ENCODE data around the gene FNDC3B.

FNDC3B gene

DNA sequence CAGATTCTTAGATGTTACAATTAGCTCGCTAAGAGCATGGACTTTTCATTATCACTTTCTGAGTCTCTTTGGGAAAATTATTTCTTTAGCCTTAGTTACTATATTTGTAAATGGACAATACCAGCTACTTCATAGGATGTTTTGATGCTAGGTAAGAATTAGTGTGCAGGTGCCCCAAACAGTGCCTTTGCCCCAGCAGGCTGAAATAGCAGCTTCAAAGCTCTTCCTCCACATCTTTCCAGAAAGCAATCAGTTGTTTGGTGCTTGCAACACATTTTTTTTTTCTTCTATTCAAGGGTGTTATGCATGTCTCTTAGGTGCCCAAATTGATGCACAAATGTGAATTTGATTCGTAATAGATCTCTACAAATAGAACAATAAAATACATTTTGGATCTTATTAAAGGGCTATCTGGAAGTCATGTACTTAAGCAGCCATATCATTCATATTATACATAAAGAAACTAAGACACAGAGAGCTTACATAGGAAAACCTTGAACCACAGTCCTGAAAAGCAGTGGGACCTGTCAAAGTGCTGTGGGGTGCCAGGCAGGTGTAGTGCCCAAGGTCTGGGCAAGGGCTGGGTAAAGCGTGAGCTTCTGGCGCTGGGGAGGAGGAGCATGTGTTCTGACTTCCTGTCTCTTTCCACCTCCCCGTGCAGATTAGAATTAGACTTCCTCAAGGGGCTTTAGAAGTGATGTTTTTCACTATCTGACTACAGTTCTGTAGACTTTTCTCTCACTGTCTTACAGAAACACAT, 62.9 kb downstream of the FNDC3B start:
- TF ChIP-seq TAF1 (IDR thresholded peaks at IDR 0.05; ENCODE audit: borderline replicate concordance, low read depth, low read length) (no peak), POLR2AphosphoS5 (IDR thresholded peaks at IDR 0.05; ENCODE audit: low read depth, low read length) (no peak), POLR2A (IDR thresholded peaks at IDR 0.05; ENCODE audit: low read depth, low read length) (no peak)
- no peak for DNase-seq (ENCODE audit: insufficient read length)
- no peak for FAIRE-seq

DNA sequence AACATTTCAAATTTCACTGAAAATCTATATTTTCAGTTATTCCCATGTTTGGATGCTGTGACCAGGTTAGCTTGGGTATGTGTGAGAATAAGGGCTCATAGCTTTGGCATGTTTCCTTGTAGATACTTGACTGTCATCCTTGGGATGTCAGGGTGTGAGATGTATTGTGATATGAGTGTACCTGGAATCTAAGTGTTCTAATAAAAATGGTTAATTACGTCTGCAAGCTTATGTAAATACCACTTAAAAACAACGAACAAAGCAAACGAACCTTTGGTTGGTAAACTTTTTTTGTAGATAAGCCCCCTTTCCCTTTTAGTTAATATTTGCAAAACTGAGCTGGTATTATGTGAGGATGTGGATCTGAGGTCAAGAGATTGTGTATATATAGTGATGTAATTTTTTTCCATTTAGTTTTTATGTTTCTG, 63.5 kb downstream of the FNDC3B start:
- no peak for FAIRE-seq
- no peak for TF ChIP-seq POLR2A (IDR thresholded peaks at IDR 0.05; ENCODE audit: low read depth, low read length)
- TF ChIP-seq TAF1 (IDR thresholded peaks at IDR 0.05; ENCODE audit: borderline replicate concordance, low read depth, low read length), result no peak
- no peak for TF ChIP-seq POLR2AphosphoS5 (IDR thresholded peaks at IDR 0.05; ENCODE audit: low read depth, low read length)
- DNase-seq (ENCODE audit: insufficient read length), result no peak

DNA sequence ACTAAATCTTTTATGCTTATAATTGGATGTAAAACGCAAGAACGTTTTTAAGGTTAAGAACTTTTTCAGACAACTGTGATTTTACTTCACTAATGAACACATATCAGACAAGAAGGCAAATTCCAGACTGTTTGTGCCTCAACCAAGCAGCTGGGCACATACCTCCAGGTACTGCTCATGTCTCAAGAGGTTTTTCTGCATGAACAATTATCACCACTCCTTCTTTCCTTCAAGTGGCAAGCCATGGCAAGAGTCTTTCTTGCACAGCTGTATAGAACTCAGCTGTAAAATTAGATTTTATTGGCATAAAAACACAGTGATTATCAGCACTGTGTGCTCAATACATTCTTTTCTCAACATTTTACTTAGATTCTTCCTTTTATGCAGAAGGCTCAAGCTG, 64.3 kb downstream of the FNDC3B start:
- no peak for TF ChIP-seq TAF1 (IDR thresholded peaks at IDR 0.05; ENCODE audit: borderline replicate concordance, low read depth, low read length)
- TF ChIP-seq POLR2AphosphoS5 (IDR thresholded peaks at IDR 0.05; ENCODE audit: low read depth, low read length), result no peak
- no peak for TF ChIP-seq POLR2A (IDR thresholded peaks at IDR 0.05; ENCODE audit: low read depth, low read length)
- DNase-seq (ENCODE audit: insufficient read length) (no peak), FAIRE-seq (no peak)

DNA sequence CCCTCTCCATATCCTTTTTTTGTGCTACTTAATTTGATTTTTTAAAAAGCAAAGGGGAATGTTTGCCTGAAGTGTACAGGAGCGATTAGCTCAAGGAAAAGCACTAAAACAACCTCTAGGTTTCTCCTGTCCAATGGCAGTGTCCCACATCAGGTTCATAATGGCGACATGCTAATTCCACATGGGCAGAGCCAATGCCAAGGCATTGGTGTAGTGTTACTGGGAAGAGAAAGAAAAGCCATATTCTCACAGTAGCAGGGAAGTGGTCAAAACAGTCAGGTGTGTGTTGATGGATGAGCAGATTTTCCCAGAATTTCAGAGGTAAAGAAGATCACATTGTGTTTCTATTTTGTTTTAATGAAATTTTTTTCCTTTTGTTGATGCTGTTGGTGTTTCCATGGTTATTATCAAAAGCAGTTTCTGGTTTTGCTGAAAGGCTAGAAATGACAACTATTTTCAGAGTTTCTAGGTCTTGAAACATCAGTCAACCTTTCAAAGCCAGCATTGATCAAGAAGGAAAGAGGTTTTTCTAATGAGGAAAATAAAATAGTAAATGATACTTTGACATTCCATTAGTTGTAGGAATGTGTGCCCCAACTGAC, 65.2 kb downstream of the FNDC3B start:
- TF ChIP-seq POLR2AphosphoS5 (IDR thresholded peaks at IDR 0.05; ENCODE audit: low read depth, low read length), result no peak
- no peak for TF ChIP-seq POLR2A (IDR thresholded peaks at IDR 0.05; ENCODE audit: low read depth, low read length)
- TF ChIP-seq TAF1 (IDR thresholded peaks at IDR 0.05; ENCODE audit: borderline replicate concordance, low read depth, low read length), result no peak
- FAIRE-seq, result no peak
- DNase-seq (ENCODE audit: insufficient read length), result no peak

DNA sequence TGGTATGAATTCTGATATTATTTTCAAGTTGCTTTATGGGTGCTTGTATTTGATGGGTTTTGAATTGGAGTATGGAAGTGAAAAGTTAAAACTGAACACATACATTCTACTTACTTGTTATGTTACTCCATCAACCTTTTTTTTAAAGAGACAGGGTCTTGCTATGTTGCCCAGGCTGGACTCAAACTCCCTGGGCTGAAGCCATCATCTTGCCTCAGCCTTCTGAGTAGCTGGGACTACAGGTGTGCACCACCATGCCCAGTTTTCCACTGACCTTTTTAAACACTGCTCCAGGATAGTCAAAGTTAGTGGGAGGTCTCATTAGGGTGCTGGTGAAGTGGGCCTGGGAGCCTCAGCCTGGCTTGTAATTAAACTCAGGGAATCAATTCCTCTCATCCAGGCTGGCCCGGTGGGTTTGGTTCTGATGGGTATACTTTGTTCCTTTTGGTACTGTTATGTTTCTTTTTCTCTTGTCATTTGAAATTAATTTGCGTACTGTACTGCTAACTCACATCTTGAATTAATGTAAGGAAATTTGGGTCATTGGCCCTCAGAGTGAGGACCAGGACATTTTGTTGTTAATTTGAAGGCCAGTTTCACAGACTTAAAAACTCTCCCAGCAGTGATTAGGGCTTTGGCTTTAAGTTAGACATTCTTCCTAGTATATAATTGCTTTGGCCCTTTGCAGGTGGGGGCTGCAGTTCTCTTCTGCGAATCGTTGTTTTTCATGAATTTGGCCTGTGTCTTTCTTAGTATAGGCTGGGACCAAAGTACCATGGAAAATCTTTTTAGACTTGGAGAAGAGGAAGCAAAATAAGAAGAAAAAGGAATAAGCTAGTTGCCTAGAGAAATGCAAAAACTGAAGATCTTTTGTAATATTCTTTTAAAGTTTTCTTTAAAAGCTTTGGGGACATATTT, 66.9 kb downstream of the FNDC3B start:
- peak; percentile 73 for FAIRE-seq
- TF ChIP-seq POLR2AphosphoS5 (IDR thresholded peaks at IDR 0.05; ENCODE audit: low read depth, low read length) (no peak), POLR2A (IDR thresholded peaks at IDR 0.05; ENCODE audit: low read depth, low read length) (no peak), TAF1 (IDR thresholded peaks at IDR 0.05; ENCODE audit: borderline replicate concordance, low read depth, low read length) (no peak)
- no peak for DNase-seq (ENCODE audit: insufficient read length)

DNA sequence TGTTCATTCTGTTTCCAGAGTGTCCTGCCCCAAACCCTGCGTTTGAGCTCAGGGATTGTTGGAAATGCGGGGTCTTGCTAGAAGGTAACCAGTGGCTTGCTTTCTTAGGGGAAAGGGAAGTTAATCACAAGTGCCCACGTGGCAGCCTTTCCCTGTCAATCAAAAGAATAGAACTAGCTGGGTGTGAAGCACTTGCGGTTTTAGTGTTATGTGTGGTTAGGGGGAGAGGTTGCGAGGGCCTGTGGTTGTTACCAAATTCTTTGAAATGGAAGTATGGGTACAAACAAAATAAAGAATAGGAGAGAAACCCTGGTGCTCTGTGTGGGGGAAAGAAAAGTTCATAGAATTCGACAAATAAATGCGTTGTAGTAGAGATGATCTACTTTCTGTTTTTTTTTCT, 67.6 kb downstream of the FNDC3B start:
- FAIRE-seq (peak; percentile 62), DNase-seq (ENCODE audit: insufficient read length) (no peak)
- TF ChIP-seq TAF1 (IDR thresholded peaks at IDR 0.05; ENCODE audit: borderline replicate concordance, low read depth, low read length) (no peak), POLR2AphosphoS5 (IDR thresholded peaks at IDR 0.05; ENCODE audit: low read depth, low read length) (no peak), POLR2A (IDR thresholded peaks at IDR 0.05; ENCODE audit: low read depth, low read length) (no peak)

DNA sequence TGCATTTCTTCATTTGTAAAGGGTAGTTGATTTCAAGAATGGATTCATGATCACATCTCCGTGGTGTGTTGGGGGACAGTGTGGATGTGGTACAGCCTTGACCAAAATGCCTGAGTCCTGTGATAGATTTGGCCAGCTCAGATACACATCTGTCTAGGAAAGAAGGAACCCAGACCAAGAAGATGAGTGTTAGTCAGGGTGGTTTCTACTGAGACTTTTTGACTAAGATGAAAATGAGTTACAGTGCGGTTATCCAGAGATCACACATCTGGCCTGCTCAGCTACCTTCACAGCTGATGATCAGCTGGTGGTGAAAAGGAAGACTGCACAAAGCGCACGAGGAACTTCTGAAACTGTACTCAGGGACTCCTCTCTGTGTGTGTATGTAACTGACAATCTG, 68.0 kb downstream of the FNDC3B start:
- FAIRE-seq (peak; percentile 92), DNase-seq (ENCODE audit: insufficient read length) (peak; percentile 40)
- no peak for TF ChIP-seq TAF1 (IDR thresholded peaks at IDR 0.05; ENCODE audit: borderline replicate concordance, low read depth, low read length)
- TF ChIP-seq POLR2AphosphoS5 (IDR thresholded peaks at IDR 0.05; ENCODE audit: low read depth, low read length), result peak; percentile 64; the same call in 1 of the 2 replicates
- no peak for TF ChIP-seq POLR2A (IDR thresholded peaks at IDR 0.05; ENCODE audit: low read depth, low read length)

DNA sequence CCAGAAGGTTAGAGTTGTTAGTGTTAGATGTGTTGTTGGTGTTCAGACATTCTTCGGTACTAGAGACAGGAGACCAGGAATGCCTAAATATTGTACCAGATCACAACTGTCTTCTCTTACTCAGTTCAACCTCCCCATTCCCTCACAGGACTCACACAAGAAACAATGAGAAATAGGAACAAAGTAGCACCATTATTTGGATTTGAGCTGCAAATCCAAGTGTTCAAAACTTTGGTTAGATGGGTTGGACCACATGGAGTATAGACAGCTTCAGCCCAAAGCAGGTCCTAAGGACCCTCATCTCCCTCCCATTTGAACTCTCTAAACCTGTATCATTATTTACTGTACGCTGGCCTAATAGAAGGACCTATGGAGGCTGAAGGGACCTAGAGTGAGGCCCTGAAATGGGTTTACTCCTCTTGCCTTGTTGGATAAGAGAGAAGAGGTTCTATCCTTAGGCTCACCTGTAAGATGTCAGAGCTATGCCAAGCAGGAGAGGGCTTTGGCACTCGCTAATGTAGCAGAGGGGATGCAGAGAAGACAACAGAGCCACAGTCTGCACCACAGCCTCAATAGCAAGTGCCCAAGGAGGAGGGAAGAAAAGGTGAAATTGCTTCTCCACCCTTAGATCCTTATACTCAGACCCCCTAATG, 70.9 kb downstream of the FNDC3B start:
- no peak for FAIRE-seq
- TF ChIP-seq TAF1 (IDR thresholded peaks at IDR 0.05; ENCODE audit: borderline replicate concordance, low read depth, low read length) (no peak), POLR2AphosphoS5 (IDR thresholded peaks at IDR 0.05; ENCODE audit: low read depth, low read length) (no peak), POLR2A (IDR thresholded peaks at IDR 0.05; ENCODE audit: low read depth, low read length) (no peak)

DNA sequence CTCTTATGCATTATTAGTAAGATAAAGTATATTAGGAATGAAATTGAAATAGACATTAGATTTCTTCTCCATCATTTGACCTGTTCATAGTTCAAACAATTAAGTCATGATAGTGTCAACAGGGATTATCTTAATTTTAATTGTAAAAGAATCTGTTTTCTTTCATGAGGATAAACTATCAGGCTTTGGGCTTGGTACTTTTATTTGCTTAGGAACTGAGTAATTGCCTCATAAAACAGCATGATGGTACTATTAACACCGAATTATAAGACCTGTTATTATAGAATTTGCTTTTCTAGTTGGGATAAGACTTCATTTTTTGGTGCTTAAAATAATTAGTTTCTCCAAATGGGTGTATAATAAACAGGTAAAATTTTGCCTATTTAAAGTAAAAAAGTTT, 71.8 kb downstream of the FNDC3B start:
- TF ChIP-seq POLR2AphosphoS5 (IDR thresholded peaks at IDR 0.05; ENCODE audit: low read depth, low read length), result no peak
- no peak for TF ChIP-seq TAF1 (IDR thresholded peaks at IDR 0.05; ENCODE audit: borderline replicate concordance, low read depth, low read length)
- no peak for TF ChIP-seq POLR2A (IDR thresholded peaks at IDR 0.05; ENCODE audit: low read depth, low read length)
- FAIRE-seq, result no peak

More for the DNA sequence above, 70.9 kb downstream of the FNDC3B start:
- no peak for DNase-seq (ENCODE audit: insufficient read length)

DNA sequence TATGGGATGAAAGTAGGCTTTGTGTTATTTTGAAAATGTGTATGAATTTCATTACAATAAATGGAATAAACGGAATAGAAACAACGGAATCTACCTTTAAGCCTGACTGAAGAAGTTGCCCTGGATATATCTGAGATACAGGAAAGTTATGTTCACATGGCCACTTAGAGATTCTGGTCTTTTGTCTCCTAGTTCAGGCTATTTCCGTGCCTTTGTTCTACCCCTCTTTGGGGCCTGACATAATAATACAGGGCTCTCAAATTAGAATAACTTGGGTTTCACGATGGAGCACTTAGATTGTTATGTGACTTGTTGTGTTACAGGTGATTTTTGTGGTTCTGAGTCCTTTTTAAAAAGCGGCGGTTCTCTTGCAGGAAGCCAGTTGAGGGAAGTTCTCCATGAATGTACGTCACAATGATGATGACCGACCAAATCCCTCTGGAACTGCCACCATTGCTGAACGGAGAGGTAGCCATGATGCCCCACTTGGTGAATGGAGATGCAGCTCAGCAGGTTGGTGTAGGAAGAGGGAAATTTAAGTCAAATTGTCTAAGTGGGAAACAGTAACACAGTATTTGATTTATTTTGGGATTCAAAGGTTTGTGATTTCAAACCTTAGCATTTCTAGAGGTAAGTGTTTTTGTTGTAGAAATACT, 72.8 kb downstream of the FNDC3B start:
- TF ChIP-seq POLR2AphosphoS5 (IDR thresholded peaks at IDR 0.05; ENCODE audit: low read depth, low read length), result no peak
- no peak for TF ChIP-seq POLR2A (IDR thresholded peaks at IDR 0.05; ENCODE audit: low read depth, low read length)
- TF ChIP-seq TAF1 (IDR thresholded peaks at IDR 0.05; ENCODE audit: borderline replicate concordance, low read depth, low read length), result no peak
- no peak for DNase-seq (ENCODE audit: insufficient read length)
- FAIRE-seq, result no peak

More for the DNA sequence above, 71.8 kb downstream of the FNDC3B start:
- no peak for DNase-seq (ENCODE audit: insufficient read length)

All from GM12892 (cell line).